Right lobe of liver (tissue), 6 donors: ENCODE results near the gene HNRNPD. TPM values are rescaled to one million over a fixed set of nuclear protein-coding genes. Genes with fewer than 3 reads are reported as not detected.

Source experiments
- ATAC-seq, 4 donors: fragments of 200-7000 bp; cut with Tn5 transposase; one replicate each; pipeline ENCODE4 v1.9.1; 2020; ENCODE audit warnings: mild to moderate bottlenecking in 4 of 4, moderate library complexity in 4 of 4
- DNase-seq, 3 donors: peaks; one replicate each; pipeline ENCODE4 v3.0.0-alpha.2; 2020
- H3K27ac ChIP-seq, 3 donors: fragments of 200-600 bp; one replicate each; pipeline ENCODE4 v1.8.0; 2022
- H3K27me3 ChIP-seq, 2 donors: fragments of 200-600 bp; one replicate each; pipeline ENCODE4 v1.8.0; 2022
- H3K36me3 ChIP-seq, 4 donors: fragments of 200-600 bp; sonication (generic) in 1 of 4; one replicate each; pipeline versions ENCODE4 v1.5.1 to v1.8.0; 2017 to 2022; ENCODE audit warnings: control low read depth in 1 of 4
- H3K4me1 ChIP-seq, 4 donors: fragments of 200-600 bp; sonication (generic) in 1 of 4; one replicate each; pipeline versions ENCODE4 v1.5.1 to v1.8.0; 2017 to 2022; ENCODE audit warnings: control low read depth in 1 of 4
- H3K4me3 ChIP-seq, 3 donors: fragments of 200-600 bp; one replicate each; pipeline ENCODE4 v1.8.0; 2022
- H3K9me3 ChIP-seq, 4 donors: fragments of 200-600 bp; sonication (generic) in 1 of 4; one replicate each; pipeline versions ENCODE4 v1.5.1 to v1.8.0; 2017 to 2022; ENCODE audit warnings: control low read depth in 1 of 4
- POLR2A ChIP-seq: fragments of 450-650 bp; IDR thresholded peaks from one replicate; pipeline ENCODE4 v1.6.1; 2017; ENCODE audit warnings: antibody characterized with exemption, mild to moderate bottlenecking
- WGBS: methylation state at CpG from one replicate; pipeline ENCODE4 v1.1.6; 2018; ENCODE audit warnings: low coverage, low lambda C conversion rate; ENCODE audit not compliant: insufficient coverage; ENCODE audit errors: missing lambda C conversion rate; 5-methylcytosine and 5-hydroxymethylcytosine counted together
- intact Hi-C, 2 donors: fragments of 100-400 bp; cut with DNase I; formaldehyde crosslinking; loops; one replicate each; pipeline versions ENCODE4 v1.11.2 to v1.14.1; 2022
- long read RNA-seq: library from polyadenylated mRNA; unstranded; transcript quantifications from one replicate; pipeline ENCODE4 v2.0.0, GENCODE V29; 2019
- total RNA-seq, 6 experiments: library from RNA; depleted of rRNA in 2 of 6; stranded (reverse); fragments of >200 nt in 2 of 6; fragmentation: NEBNext Ultra II Directional in 3 of 6; extraction: Animal tissue kit (Norgen Biotek cat#: 25700) in 3 of 6; gene quantifications; one replicate each; pipeline versions ENCODE4 v1.1.0 to v1.2.4, GENCODE V29; 2016 to 2023
- TF ChIP-seq, protein P1 (sequence below), 4 donors: fragments of 200-600 bp in 3 of 4; fragments of 450-650 bp in 1 of 4; IDR thresholded peaks; one replicate each; pipeline versions ENCODE4 v1.5.1 to v1.8.0; 2016 to 2022; ENCODE audit warnings: antibody characterized with exemption in 4 of 4, mild to moderate bottlenecking in 2 of 4
- donor health status: DM: no; HTN: yes; CAD: no.
- donor health status: DM: no; HTN: no; CAD: no.
- donor health status: DM: no; HTN: no; CAD: no.
- donor health status: DM: no; HTN: yes; CAD: no.
- donor health status: DM: no; HTN: yes; CAD: no.

HNRNPD gene
- 10 to 100 TPM; 34.5 to 67.1 (median 42.6) TPM for total RNA-seq
- long read RNA-seq, partial matches to known transcripts: 8 of 8 reads
- long read RNA-seq, other reads (novel, unspliced or antisense): 0 of 8 reads

DNA sequence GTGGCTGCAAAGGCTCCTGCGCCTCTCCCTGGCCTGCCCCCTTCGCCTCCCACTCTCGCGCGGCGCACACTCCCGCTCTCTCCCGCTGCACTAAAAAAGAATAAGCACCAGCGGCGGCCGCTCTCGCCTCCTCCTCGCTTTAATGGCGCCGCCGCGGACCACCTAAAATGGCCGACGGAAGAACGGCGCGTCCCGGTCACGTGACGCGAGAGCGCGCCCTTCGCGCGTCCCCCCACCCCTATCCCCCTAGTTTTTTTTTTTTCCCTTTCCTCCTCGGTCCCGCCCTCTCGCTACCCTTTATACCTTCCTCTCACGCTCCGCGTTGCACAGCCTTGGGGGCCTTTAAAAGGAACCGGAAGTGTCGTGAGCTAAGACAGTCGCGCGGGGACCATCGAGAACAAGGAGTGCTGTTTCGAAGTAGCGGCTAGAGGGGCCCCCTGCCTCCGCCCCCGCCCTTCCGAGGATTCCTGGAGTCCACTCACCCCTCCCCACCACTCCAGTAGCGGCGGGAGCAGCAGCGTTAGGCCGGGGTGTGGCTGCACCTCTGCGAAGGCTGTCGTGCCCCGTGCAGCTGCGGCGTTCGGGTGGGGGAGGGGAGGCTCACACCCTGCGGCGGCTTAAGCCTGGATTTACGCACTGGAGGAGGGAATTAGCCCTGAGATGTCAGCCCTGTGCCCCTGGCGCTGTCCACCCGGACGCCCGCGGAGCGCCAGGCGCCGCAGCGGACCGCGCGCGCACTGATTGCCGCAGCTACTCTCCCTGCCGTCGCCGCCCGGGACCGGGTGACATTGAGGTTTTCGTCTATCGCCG lies at the start of gene HNRNPD:
HNRNPD (minus strand) TSS at position 176 of the 810 bp plus-strand sequence. CDS start 313 bp downstream, outside the sequence.
- H3K4me1 ChIP-seq: peaks cover 0 to 33% (median 14%) of the 10 kb centered on the region in 4 donors
- WGBS: under 1% methylated on average over 59 of the region's 83 CpGs
- no peaks in the 10 kb centered on the region for H3K9me3 ChIP-seq
- no peaks in the 10 kb centered on the region for H3K27me3 ChIP-seq
- ATAC-seq: peak; percentile 90 to 96 (median 92)
- peak; percentile 97 to 99 (median 98) for DNase-seq
- H3K36me3 ChIP-seq: peaks cover 0 to 8% (median under 1%) of the 10 kb centered on the region in 4 donors
- intact Hi-C loops: loop anchor here (5.0 to 10.0 kb wide), 2 partner anchors 51 to 53 kb away; no protein-coding TSS in a partner anchor
- TF ChIP-seq, protein P1, sequence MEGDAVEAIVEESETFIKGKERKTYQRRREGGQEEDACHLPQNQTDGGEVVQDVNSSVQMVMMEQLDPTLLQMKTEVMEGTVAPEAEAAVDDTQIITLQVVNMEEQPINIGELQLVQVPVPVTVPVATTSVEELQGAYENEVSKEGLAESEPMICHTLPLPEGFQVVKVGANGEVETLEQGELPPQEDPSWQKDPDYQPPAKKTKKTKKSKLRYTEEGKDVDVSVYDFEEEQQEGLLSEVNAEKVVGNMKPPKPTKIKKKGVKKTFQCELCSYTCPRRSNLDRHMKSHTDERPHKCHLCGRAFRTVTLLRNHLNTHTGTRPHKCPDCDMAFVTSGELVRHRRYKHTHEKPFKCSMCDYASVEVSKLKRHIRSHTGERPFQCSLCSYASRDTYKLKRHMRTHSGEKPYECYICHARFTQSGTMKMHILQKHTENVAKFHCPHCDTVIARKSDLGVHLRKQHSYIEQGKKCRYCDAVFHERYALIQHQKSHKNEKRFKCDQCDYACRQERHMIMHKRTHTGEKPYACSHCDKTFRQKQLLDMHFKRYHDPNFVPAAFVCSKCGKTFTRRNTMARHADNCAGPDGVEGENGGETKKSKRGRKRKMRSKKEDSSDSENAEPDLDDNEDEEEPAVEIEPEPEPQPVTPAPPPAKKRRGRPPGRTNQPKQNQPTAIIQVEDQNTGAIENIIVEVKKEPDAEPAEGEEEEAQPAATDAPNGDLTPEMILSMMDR (IDR thresholded peaks at IDR 0.05): no peak
- peak; percentile 94 for TF ChIP-seq POLR2A
- peak within 1 kb of the TSS; percentile 93 to 100 (median 97) for H3K27ac ChIP-seq
- peak within 1 kb of the TSS; percentile 85 to 94 (median 89) for H3K4me3 ChIP-seq

DNA sequence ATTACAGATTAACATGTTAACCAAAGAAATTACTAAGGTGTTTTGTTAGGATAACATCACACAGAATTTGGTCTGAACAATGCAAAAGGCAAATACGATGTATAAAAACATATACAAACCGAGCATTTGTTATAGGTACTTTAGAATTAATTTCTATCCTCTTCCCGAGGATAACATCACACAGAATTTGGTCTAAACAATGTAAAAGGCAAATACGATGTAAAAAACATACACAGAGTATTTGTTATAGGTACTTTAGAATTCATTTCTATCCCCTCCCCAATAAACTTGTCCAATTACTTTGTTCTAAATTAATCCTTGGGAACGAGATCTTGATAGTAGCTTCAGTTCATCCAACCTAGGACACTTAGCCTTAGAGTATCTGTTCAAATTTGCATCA lies 48.8 kb upstream of the HNRNPD start:
- Histone ChIP-seq H3K9me3 (no peaks in the 10 kb centered on the region), H3K4me3 (no peak overlapping the region), H3K4me1 (peaks cover 0 to 12% (median 6%) of the 10 kb centered on the region in 4 donors), H3K27ac (no peak overlapping the region), H3K36me3 (peaks cover 7 to 46% (median 32%) of the 10 kb centered on the region in 4 donors), H3K27me3 (no peaks in the 10 kb centered on the region)
- 94% methylated on average over 5 of the region's 5 CpGs for WGBS
- DNase-seq (no peak), ATAC-seq (no peak)
- intact Hi-C loops: loop anchor here in 1 of 2 donors (10.0 kb wide), 1 partner anchor 48 kb away; the partner anchor contains the start of gene HNRNPD
- TF ChIP-seq, protein P1 (IDR thresholded peaks at IDR 0.05): no peak
- no peak for TF ChIP-seq POLR2A

GRCh38 chr4:82421796-82422560 lies 48.2 kb upstream of the HNRNPD start:
- 85% methylated on average over 10 of the region's 13 CpGs for WGBS
- Histone ChIP-seq H3K27ac (no peak overlapping the region), H3K4me3 (no peak overlapping the region), H3K9me3 (no peaks in the 10 kb centered on the region), H3K4me1 (peaks cover 0 to 5% (median 3%) of the 10 kb centered on the region in 4 donors), H3K36me3 (peaks cover 7 to 44% (median 31%) of the 10 kb centered on the region in 4 donors), H3K27me3 (no peaks in the 10 kb centered on the region)
- DNase-seq (no peak), ATAC-seq (peak in 1 of 4 donors; percentile 43)
- peak; percentile 10 for TF ChIP-seq POLR2A
- TF ChIP-seq, protein P1 (IDR thresholded peaks at IDR 0.05): no peak
- intact Hi-C loops: loop anchor here in 1 of 2 donors (10.0 kb wide), 1 partner anchor 47 kb away; the partner anchor contains the start of gene HNRNPD

DNA sequence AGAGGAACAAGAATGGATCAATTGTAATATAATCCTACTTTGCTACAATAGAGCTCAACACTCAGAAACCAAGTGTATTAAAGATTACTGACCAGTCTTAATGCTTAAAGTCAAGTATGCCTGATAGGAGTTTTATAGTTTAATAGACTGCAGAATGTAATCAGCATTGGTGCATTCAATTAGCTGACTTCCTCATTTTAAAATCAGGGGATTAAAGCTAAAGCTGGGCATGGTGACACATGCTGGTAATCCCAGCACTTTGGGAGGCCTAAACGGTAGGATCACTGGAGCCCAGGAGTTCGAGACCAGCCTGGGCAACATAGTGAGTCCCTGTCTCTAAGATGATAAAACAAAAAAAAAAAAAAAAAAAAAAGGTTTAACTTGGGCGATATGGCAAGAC lies 45.7 kb upstream of the HNRNPD start:
- intact Hi-C loops: no loop called here
- no peak for DNase-seq
- TF ChIP-seq POLR2A: no peak
- TF ChIP-seq, protein P1 (IDR thresholded peaks at IDR 0.05): no peak
- Histone ChIP-seq H3K9me3 (no peaks in the 10 kb centered on the region), H3K4me3 (no peak overlapping the region), H3K4me1 (no peaks in the 10 kb centered on the region), H3K27ac (no peak overlapping the region), H3K36me3 (peaks cover 7 to 19% (median 10%) of the 10 kb centered on the region in 4 donors), H3K27me3 (no peaks in the 10 kb centered on the region)
- WGBS: 33% methylated on average over 1 of the region's 3 CpGs
- ATAC-seq: no peak
